ENCODE data around the gene HRC. TPM values are rescaled to one million over a fixed set of nuclear protein-coding genes. Genes with fewer than 3 reads are reported as not detected.
A peak's percentile ranks its signal among the peaks of the same experiment; 100 is the strongest.

The HRC gene
- total and polyA plus RNA-seq, 2 of the 8 experiments (the other 6 are each of a cell fraction or from before 2014, with no cell fraction given) = 2.3 to 2.6 TPM

- TF ChIP-seq ZNF274 (IDR thresholded peaks at IDR 0.05; ENCODE audit: borderline replicate concordance, extremely low read depth, low read length) = no peak
- no peak for TF ChIP-seq CBX8 (IDR thresholded peaks at IDR 0.05; ENCODE audit: borderline replicate concordance, low read depth, low read length)
- no peak for TF ChIP-seq SUZ12 (IDR thresholded peaks at IDR 0.05; ENCODE audit: low read length)
- no peak for TF ChIP-seq GABPA (IDR thresholded peaks at IDR 0.05; ENCODE audit: borderline replicate concordance, insufficient read depth, low read length)
- no peak for TF ChIP-seq KDM1A (IDR thresholded peaks at IDR 0.05; ENCODE audit: borderline replicate concordance, low read length)
- TF ChIP-seq EZH2 (IDR thresholded peaks at IDR 0.05; ENCODE audit: low read depth, low read length, severe bottlenecking) = no peak
- TF ChIP-seq NANOG (IDR thresholded peaks at IDR 0.05; ENCODE audit: insufficient read depth, low read depth, low read length, poor library complexity, severe bottlenecking) = no peak
- TF ChIP-seq PHF8 (conservative IDR thresholded peaks at IDR 0.05; ENCODE audit: low read depth, low read length) = 0 out of 2 replicates have a peak, but pooled peaks have one; percentile 36
- no peak for TF ChIP-seq HDAC6 (IDR thresholded peaks at IDR 0.05; ENCODE audit: low read depth, low read length)
- peak; percentile 12; the same call in 1 of the 2 replicates for TF ChIP-seq TEAD4 (IDR thresholded peaks at IDR 0.05; ENCODE audit: low read depth, low read length)
- TF ChIP-seq JUN (IDR thresholded peaks at IDR 0.05; ENCODE audit: low read depth, low read length) = no peak
- no peak for TF ChIP-seq RXRA (IDR thresholded peaks at IDR 0.05; ENCODE audit: insufficient read depth, low read depth, low read length)
- no peak; the same call in 1 of the 2 replicates for TF ChIP-seq RBBP5 (IDR thresholded peaks at IDR 0.05; ENCODE audit: borderline replicate concordance, low read depth, low read length)
- no peak for TF ChIP-seq BACH1 (IDR thresholded peaks at IDR 0.05; ENCODE audit: low read length)
- TF ChIP-seq E2F6 (IDR thresholded peaks at IDR 0.05) = no peak
- no peak for TF ChIP-seq TAF7 (optimal IDR thresholded peaks at IDR 0.05; ENCODE audit: borderline replicate concordance, low read depth, low read length)
- no peak for TF ChIP-seq CREB1 (IDR thresholded peaks at IDR 0.05)
- TF ChIP-seq HDAC2 (IDR thresholded peaks at IDR 0.05; ENCODE audit: borderline replicate concordance in 1 of 2, low read depth in 2 of 2, low read length in 2 of 2) = peak in 1 of 2 experiments; percentile 11; a peak in 1 of 4 replicates
- TF ChIP-seq MAX (IDR thresholded peaks at IDR 0.05) = peak; percentile 64; the same call in 1 of the 2 replicates
- no peak for TF ChIP-seq YY1 (IDR thresholded peaks at IDR 0.05; ENCODE audit: low read depth, low read length)
- TF ChIP-seq SRF (IDR thresholded peaks at IDR 0.05; ENCODE audit: low read depth, low read length) = no peak
- 0 out of 2 replicates have a peak, but pooled peaks have one; percentile 34 for TF ChIP-seq EGR1 (IDR thresholded peaks at IDR 0.05; ENCODE audit: borderline replicate concordance, low read depth, low read length)
- TF ChIP-seq ASH2L (IDR thresholded peaks at IDR 0.05; ENCODE audit: low read length) = peak; percentile 50
- TF ChIP-seq SP1 (IDR thresholded peaks at IDR 0.05; ENCODE audit: low read depth, low read length) = peak; percentile 87
- TF ChIP-seq CBX5 (IDR thresholded peaks at IDR 0.05; ENCODE audit: low read depth, low read length) = no peak
Measured at GRCh38 chr19:49149652-49150105, 5.5 kb downstream of the HRC start (continued).

All from H1 (cell line).